ENCODE measurements around the gene LARGE1. TPM values are rescaled to one million over a fixed set of nuclear protein-coding genes. Genes with fewer than 3 reads are reported as not detected.

The LARGE1 gene
- total RNA-seq, 1 donor from 2014 or later: 35.7 TPM

DNA sequence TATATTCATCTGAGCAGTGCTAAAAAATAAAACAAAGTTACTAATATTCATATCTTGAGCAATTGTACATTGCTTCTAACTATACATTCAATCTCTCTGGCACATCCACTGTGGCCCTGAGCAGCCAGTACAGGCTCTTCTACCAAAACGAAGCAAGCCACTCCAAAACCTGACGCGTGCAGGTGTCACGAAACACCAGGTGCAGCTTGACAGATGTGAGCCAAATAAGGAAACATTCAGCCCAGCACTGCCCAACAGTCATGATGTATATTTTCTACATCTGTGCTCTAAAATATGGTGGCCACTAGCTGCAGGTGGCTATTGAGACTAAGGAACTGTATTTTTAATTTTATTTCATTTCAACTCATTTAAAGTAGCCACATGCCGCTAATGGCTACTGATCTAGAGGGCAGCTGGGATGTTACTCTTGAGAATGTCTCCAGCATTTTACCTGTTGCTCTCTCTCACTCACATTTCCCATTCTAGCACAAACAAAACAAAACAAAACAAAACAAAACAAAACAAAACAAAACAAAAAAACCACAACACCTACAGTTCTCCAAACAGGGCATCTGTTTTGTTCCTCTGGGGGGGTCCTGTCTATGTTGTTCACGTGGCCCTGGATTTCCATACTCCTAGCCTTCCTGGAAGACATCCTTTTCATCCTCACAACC, 77.7 kb downstream of the LARGE1 start:
- TF ChIP-seq, protein P1, sequence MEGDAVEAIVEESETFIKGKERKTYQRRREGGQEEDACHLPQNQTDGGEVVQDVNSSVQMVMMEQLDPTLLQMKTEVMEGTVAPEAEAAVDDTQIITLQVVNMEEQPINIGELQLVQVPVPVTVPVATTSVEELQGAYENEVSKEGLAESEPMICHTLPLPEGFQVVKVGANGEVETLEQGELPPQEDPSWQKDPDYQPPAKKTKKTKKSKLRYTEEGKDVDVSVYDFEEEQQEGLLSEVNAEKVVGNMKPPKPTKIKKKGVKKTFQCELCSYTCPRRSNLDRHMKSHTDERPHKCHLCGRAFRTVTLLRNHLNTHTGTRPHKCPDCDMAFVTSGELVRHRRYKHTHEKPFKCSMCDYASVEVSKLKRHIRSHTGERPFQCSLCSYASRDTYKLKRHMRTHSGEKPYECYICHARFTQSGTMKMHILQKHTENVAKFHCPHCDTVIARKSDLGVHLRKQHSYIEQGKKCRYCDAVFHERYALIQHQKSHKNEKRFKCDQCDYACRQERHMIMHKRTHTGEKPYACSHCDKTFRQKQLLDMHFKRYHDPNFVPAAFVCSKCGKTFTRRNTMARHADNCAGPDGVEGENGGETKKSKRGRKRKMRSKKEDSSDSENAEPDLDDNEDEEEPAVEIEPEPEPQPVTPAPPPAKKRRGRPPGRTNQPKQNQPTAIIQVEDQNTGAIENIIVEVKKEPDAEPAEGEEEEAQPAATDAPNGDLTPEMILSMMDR (IDR thresholded peaks at IDR 0.05; ENCODE audit: unreplicated experiment): no peak
- Mint-ChIP-seq H3K36me3 (peaks cover under 1% of the 10 kb centered on the region), H3K4me1 (peaks cover 21% of the 10 kb centered on the region), H3K27me3 (ENCODE audit: low read depth) (no peaks in the 10 kb centered on the region), H3K27ac (no peak overlapping the region), H3K9me3 (peaks cover 22% of the 10 kb centered on the region), H3K4me3 (no peak overlapping the region)
- no peak for DNase-seq (ENCODE audit: low spot score in 2 of 2, unreplicated experiment in 2 of 2)

DNA sequence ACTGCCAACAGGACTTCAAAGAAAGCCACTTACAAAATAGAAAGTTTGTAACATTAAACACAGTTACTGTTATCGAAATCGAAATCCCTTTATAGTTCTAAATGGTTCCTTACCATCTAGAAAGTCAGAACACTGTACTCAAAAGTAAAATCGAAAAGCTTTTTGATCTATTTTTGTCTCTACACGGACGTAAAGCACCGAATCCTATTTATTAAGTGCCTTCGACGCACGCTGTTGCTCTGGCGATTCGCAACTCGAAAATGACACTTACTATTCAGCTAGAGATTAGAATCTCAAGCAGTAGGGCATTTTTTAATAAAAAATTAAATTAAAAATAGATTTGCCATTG, 78.3 kb downstream of the LARGE1 start:
- no peak for DNase-seq (ENCODE audit: low spot score in 2 of 2, unreplicated experiment in 2 of 2)
- H3K27me3 Mint-ChIP-seq (ENCODE audit: low read depth): no peaks in the 10 kb centered on the region
- no peak overlapping the region for H3K27ac Mint-ChIP-seq
- peaks cover 19% of the 10 kb centered on the region for H3K9me3 Mint-ChIP-seq
- H3K4me1 Mint-ChIP-seq: peaks cover 24% of the 10 kb centered on the region
- no peaks in the 10 kb centered on the region for H3K36me3 Mint-ChIP-seq
- TF ChIP-seq, protein P1 (IDR thresholded peaks at IDR 0.05; ENCODE audit: unreplicated experiment): no peak
- H3K4me3 Mint-ChIP-seq: no peak overlapping the region

DNA sequence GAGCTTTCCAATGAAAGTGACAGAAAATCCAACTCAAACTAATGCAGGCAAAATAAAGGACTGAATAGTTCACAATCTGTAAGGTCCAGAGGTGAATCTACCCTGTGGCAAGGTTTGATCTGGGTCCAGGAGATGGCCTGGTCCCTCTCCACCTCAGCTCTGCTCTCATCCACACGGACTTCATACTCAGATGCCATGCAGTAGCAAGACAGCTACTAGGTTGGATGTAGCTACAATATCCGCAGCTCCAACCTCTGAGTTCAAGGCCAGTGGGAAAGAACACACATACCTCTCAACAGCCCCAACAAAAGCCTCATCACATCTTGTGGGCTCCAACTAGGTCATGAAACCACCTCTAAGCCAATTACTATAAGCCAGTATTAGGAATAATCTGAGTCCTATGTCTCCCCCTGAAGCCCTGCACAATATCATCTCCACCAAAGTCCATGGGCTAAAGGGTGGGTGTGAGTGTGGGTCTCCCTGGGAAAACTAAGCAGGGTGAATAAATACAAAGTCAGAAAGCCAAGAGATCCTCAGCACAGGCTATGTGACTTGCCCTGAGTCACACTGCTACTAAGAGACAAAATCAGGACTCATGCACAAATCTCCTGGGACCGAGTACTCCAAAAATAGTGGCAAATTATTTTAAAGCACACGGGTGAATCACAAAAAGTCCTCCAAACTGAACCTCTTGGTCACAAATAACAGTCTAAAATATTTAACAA, 78.8 kb downstream of the LARGE1 start:
- TF ChIP-seq, protein P1 (IDR thresholded peaks at IDR 0.05; ENCODE audit: unreplicated experiment): no peak
- no peaks in the 10 kb centered on the region for H3K27me3 Mint-ChIP-seq (ENCODE audit: low read depth)
- H3K4me1 Mint-ChIP-seq: peaks cover 24% of the 10 kb centered on the region
- H3K4me3 Mint-ChIP-seq: no peak overlapping the region
- peaks cover 16% of the 10 kb centered on the region for H3K9me3 Mint-ChIP-seq
- H3K27ac Mint-ChIP-seq: no peak overlapping the region
- H3K36me3 Mint-ChIP-seq: no peaks in the 10 kb centered on the region
- no peak for DNase-seq (ENCODE audit: low spot score in 2 of 2, unreplicated experiment in 2 of 2)

DNA sequence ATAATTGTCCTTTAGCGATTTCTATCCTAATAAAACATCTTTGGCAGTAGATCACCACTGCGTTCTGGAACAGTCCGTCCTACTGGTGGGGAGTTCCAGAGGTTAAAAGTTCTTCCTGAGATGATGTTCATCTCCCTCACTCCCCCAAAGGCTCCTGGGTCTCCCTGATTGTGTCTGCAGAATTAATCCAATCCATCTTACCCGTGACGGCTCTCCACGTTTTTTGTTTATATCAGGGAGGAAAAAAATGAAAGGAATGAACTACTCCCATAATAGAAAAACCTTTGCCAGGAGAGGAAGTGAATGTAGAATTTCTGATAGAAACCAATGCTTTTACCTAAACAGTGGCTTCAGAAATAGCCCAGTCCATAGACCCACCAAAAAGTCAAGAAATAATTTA, 81.6 kb downstream of the LARGE1 start:
- TF ChIP-seq, protein P1 (IDR thresholded peaks at IDR 0.05; ENCODE audit: unreplicated experiment): no peak
- peaks cover 31% of the 10 kb centered on the region for H3K4me1 Mint-ChIP-seq
- no peaks in the 10 kb centered on the region for H3K36me3 Mint-ChIP-seq
- peak overlapping the region; percentile 73 for H3K27ac Mint-ChIP-seq
- H3K27me3 Mint-ChIP-seq (ENCODE audit: low read depth): no peaks in the 10 kb centered on the region
- no peak overlapping the region for H3K4me3 Mint-ChIP-seq
- DNase-seq (ENCODE audit: low spot score in 2 of 2, unreplicated experiment in 2 of 2): no peak
- peaks cover 7% of the 10 kb centered on the region for H3K9me3 Mint-ChIP-seq

DNA sequence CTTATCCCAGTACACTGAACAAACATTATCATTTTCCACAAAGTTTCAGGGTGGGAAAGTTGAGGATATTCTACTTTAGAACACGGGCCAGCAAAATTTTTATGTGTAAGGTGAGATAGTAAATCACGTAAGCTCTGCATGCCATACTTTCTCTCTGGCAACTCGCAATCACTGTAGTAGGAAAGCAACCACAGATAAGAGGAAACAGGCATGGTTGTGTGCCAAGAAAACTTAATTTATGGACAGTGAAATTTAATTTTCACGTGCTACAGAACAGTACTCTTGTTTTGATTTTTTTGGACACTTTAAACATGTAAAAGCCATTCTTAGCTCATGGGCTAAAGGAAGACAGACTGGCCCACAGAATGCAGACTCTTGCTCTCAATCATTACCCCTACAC, 82.5 kb downstream of the LARGE1 start:
- TF ChIP-seq, protein P1 (IDR thresholded peaks at IDR 0.05; ENCODE audit: unreplicated experiment): no peak
- Mint-ChIP-seq H3K4me1 (peaks cover 31% of the 10 kb centered on the region), H3K36me3 (no peaks in the 10 kb centered on the region), H3K27ac (peak overlapping the region; percentile 17), H3K4me3 (no peak overlapping the region), H3K27me3 (ENCODE audit: low read depth) (no peaks in the 10 kb centered on the region), H3K9me3 (peaks cover 7% of the 10 kb centered on the region)
- DNase-seq (ENCODE audit: low spot score in 2 of 2, unreplicated experiment in 2 of 2): no peak

Measured in mesothelial cell of epicardium (in vitro differentiated cells).